ENCODE results near the gene C3orf18. TPM values are rescaled to one million over a fixed set of nuclear protein-coding genes. Genes with fewer than 3 reads are reported as not detected.

The C3orf18 gene
- total RNA-seq, 2 experiments from 2014 or later, result 37.9 to 41.3 TPM

DNA sequence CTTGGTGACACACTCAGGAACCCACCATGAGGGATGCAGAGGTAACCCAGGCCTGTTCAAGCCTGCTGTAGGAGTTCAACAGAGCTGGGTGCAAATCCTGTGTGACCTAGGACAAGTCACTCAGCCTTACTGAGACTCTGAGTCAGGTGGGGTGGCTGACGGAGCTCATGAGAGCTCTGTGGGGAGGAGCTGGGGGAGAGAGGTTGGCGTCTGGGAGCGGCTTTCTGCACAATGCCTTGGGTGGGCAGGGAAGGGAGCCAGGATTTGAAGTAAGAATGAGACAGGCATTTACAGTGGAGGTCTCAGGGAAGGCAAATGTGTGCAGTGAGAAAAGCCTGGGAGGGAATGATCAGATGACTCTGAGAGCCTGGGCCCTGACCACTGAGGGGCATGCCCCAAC lies 18.3 kb downstream of the C3orf18 start:
- Mint-ChIP-seq H3K27ac (no peak overlapping the region), H3K4me1 (ENCODE audit: low read depth) (no peaks in the 10 kb centered on the region), H3K9me3 (no peaks in the 10 kb centered on the region), H3K27me3 (no peaks in the 10 kb centered on the region), H3K36me3 (ENCODE audit: low read depth) (no peaks in the 10 kb centered on the region), H3K4me3 (no peak overlapping the region)
- DNase-seq (no peak), ATAC-seq (no peak)
- ChIA-PET POLR2A (no interaction called here), CTCF (interaction anchor here (0.7 to 3.8 kb wide), 19 partner anchors 10 to 199 kb away, joined by 3 to 21 read pairs (median 3); partner anchors contain the start of genes CYB561D2 and NPRL2)
- TF ChIP-seq, protein P1, sequence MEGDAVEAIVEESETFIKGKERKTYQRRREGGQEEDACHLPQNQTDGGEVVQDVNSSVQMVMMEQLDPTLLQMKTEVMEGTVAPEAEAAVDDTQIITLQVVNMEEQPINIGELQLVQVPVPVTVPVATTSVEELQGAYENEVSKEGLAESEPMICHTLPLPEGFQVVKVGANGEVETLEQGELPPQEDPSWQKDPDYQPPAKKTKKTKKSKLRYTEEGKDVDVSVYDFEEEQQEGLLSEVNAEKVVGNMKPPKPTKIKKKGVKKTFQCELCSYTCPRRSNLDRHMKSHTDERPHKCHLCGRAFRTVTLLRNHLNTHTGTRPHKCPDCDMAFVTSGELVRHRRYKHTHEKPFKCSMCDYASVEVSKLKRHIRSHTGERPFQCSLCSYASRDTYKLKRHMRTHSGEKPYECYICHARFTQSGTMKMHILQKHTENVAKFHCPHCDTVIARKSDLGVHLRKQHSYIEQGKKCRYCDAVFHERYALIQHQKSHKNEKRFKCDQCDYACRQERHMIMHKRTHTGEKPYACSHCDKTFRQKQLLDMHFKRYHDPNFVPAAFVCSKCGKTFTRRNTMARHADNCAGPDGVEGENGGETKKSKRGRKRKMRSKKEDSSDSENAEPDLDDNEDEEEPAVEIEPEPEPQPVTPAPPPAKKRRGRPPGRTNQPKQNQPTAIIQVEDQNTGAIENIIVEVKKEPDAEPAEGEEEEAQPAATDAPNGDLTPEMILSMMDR (IDR thresholded peaks at IDR 0.05), result no peak
- intact Hi-C loops (cut with micrococcal nuclease), result no loop called here

- H3K27me3 Mint-ChIP-seq, result no peaks in the 10 kb centered on the region
- no peaks in the 10 kb centered on the region for H3K9me3 Mint-ChIP-seq
- CTCF ChIA-PET, result interaction anchor here (1.2 to 2.2 kb wide), 2 partner anchors 27 to 67 kb away, joined by 4 to 8 read pairs; no protein-coding TSS in a partner anchor
- no peaks in the 10 kb centered on the region for H3K4me1 Mint-ChIP-seq (ENCODE audit: low read depth)
- intact Hi-C loops (cut with micrococcal nuclease), result no loop called here
- POLR2A ChIA-PET, result no interaction called here
- H3K36me3 Mint-ChIP-seq (ENCODE audit: low read depth), result no peaks in the 10 kb centered on the region
- TF ChIP-seq, protein P1 (IDR thresholded peaks at IDR 0.05), result no peak
- no peak overlapping the region for H3K27ac Mint-ChIP-seq
- ATAC-seq, result no peak
- DNase-seq, result no peak
- H3K4me3 Mint-ChIP-seq, result no peak overlapping the region
Measured at GRCh38 chr3:50545781-50546180, 21.8 kb downstream of the C3orf18 start.

DNA sequence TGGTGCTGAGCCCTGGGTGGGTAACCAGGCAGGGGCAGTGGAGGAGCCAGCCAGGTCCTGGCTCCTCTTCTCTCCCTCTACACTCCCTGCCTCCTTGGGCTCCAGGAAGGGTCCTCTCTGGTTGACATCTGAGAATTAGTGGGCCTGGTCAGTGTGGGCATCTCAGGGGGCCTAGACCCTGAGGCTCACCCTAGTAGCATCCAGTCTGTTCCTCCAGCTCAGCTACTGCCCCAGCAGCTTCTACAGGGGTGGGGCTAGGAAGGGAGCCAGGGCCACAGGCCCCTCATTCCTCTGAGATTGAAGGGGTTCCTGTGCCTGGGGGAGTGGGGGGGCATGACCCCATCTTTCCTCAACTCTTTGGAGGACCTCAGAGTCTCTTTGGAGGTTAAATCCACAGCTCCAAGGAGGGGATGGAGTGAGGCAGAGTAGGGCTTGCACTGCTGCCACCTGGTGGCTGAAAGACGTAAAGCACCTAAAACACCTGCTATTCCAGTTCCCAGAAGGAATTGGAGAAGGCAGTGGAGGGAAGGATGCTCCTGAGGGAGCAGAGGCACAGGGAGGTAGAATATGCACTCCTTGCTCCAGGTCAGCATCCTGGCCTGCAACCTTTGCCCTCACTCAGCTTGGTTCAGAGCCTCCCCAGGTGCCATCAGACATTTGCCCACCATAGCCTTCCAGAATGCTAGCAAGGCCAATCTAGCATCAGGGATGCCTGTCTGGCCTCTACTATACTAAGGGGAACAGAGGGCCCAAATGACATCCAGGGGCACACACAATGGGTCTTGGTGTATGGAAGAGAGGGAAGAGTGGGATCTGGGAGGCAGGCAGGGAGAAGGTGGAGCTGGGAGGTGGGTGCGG lies 25.1 kb downstream of the C3orf18 start:
- ChIA-PET CTCF (interaction anchor here (0.6 to 5.0 kb wide), 58 partner anchors 8 to 194 kb away, joined by 3 to 63 read pairs (median 4); partner anchors contain the start of genes C3orf18, CACNA2D2, CISH and CYB561D2), POLR2A (interaction anchor here (0.8 to 2.1 kb wide), 6 partner anchors 8 to 309 kb away, joined by 3 to 5 read pairs (median 3); partner anchors contain the start of genes CYB561D2 and NPRL2)
- peak; percentile 75 for DNase-seq
- TF ChIP-seq, protein P1 (IDR thresholded peaks at IDR 0.05), result peak; percentile 90
- Mint-ChIP-seq H3K4me1 (ENCODE audit: low read depth) (no peaks in the 10 kb centered on the region), H3K36me3 (ENCODE audit: low read depth) (no peaks in the 10 kb centered on the region), H3K27me3 (no peaks in the 10 kb centered on the region), H3K4me3 (no peak overlapping the region), H3K27ac (no peak overlapping the region), H3K9me3 (no peaks in the 10 kb centered on the region)
- ATAC-seq, result peak; percentile 93
- intact Hi-C loops (cut with micrococcal nuclease), result no loop called here

DNA sequence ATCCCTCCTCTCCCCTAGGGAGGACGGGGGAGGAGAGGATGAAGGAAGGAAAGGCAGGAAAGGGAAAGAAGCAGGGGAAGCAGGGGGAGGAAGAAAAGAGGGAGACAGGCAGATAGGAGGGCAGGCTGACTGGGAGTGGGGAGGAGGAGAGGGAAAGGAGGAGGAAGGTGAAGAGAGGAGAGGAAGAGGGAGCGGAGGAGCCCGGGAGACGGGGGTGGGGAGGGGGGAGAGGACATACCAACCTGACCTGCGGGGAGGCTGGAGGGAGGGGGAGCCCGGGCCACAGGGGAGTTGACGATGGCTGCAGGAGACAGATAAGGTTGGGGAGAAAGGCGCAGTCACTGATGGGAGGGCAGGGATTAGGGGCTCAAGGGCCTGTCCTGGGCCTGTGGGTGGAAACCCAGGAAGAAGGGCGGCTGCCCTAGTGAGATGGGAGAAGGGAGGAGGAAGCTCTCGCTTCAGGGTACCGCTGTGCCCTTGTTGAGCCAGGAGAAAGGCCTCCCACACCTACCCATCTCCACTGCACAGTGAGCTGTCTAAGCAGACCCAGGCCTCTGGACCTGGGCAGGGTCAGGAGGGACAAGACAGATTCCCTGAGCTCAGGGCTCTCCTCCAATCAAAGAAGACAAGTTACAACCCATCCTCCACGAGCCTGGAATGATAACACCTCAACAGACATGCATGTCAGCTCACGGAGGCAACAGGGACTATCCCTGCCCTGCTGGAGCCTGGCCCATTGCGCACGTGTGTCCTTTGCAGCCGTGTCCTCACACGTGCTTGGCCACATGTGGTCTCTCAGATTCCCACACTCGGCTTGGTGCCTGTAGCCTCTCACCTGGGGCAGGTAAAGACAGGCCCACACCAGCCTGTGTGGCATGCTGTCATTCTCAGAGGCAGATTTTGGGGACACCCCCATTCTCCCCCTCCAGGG lies 27.9 kb downstream of the C3orf18 start:
- Mint-ChIP-seq H3K4me3 (no peak overlapping the region), H3K27me3 (no peaks in the 10 kb centered on the region), H3K36me3 (ENCODE audit: low read depth) (no peaks in the 10 kb centered on the region), H3K9me3 (no peaks in the 10 kb centered on the region), H3K27ac (no peak overlapping the region), H3K4me1 (ENCODE audit: low read depth) (no peaks in the 10 kb centered on the region)
- POLR2A ChIA-PET, result no interaction called here
- DNase-seq, result no peak
- intact Hi-C loops (cut with micrococcal nuclease), result loop anchor here (2.0 kb wide), 1 partner anchor 103 kb away; no protein-coding TSS in a partner anchor
- TF ChIP-seq, protein P1 (IDR thresholded peaks at IDR 0.05), result no peak
- CTCF ChIA-PET, result interaction anchor here (1.0 to 5.0 kb wide), 4 partner anchors 10 to 191 kb away, joined by 3 to 63 read pairs (median 26); partner anchors contain the start of genes CYB561D2, NPRL2 and ZMYND10
- no peak for ATAC-seq

All from activated CD8-positive, alpha-beta T cell treated with anti-CD3 and anti-CD28 coated beads for 36 hours (primary cell).